SK-N-SH (cell line): ENCODE results near the gene WNT6. TPM values are rescaled to one million over a fixed set of nuclear protein-coding genes. Genes with fewer than 3 reads are reported as not detected.

Experiments used
- CTCF ChIA-PET: fragments of 300-600, 350-600 bp; formaldehyde crosslinking; extraction: SDS; loops from one replicate; lab custom pipeline; 2021; lab: Yijun Ruan, JAX
- POLR2A ChIA-PET: fragments of 350-600 bp; sonication (Branson Sonifier 250); formaldehyde crosslinking; extraction: SDS; loops from one replicate; lab custom pipeline; 2020; ENCODE audit warnings: antibody characterized with exemption, inconsistent platforms; lab: Yijun Ruan, JAX
- DNase-seq: peaks from one replicate; pipeline ENCODE4 v3.0.0; 2012
- H2AFZ ChIP-seq: fragments of 200-600 bp; sonication (generic); 2 replicates; pipeline ENCODE4 v1.8.1; 2016; ENCODE audit warnings: antibody characterized with exemption, mild to moderate bottlenecking, low read depth
- H3F3A ChIP-seq: fragments of 200-600 bp; sonication (generic); replicated peaks from 2 replicates; pipeline ENCODE3; 2016; ENCODE audit warnings: antibody characterized with exemption, mild to moderate bottlenecking; ENCODE audit not compliant: insufficient read depth
- H3K27ac ChIP-seq, 2 experiments: fragments of 200-500 bp in 1 of 2; fragments of 200-600 bp in 1 of 2; sonication (Bioruptor generic) in 1 of 2; sonication (generic), shearing (Covaris generic) in 1 of 2; 2 replicates each; pipeline versions ENCODE4 v1.5.1 to v1.6.1; 2014 to 2016; ENCODE audit warnings: low read depth in 2 of 2, inconsistent platforms in 1 of 2, low read length in 1 of 2, mild to moderate bottlenecking in 1 of 2, mixed read lengths in 1 of 2
- H3K27me3 ChIP-seq: fragments of 200-600 bp; sonication (generic), shearing (Covaris generic); 2 replicates; pipeline ENCODE4 v1.6.1; 2016; ENCODE audit warnings: mixed run types; ENCODE audit not compliant: insufficient read depth
- H3K36me3 ChIP-seq, 2 experiments: fragments of 200-500 bp in 1 of 2; fragments of 200-600 bp in 1 of 2; sonication (Bioruptor generic) in 1 of 2; sonication (generic) in 1 of 2; replicated peaks in 1 of 2; 2 replicates each; pipeline versions ENCODE3 to v1.5.1; 2014 to 2016; ENCODE audit warnings: low read length in 1 of 2, mild to moderate bottlenecking in 1 of 2; ENCODE audit not compliant: insufficient read depth in 2 of 2, control insufficient read depth in 1 of 2
- H3K4me1 ChIP-seq, 2 experiments: fragments of 200-500 bp in 1 of 2; fragments of 200-600 bp in 1 of 2; sonication (Bioruptor generic) in 1 of 2; sonication (generic), shearing (Covaris generic) in 1 of 2; 2 replicates each; pipeline versions ENCODE4 v1.5.1 to v1.6.1; 2014 to 2016; ENCODE audit warnings: low read depth in 1 of 2, low read length in 1 of 2, mixed run types in 1 of 2; ENCODE audit not compliant: insufficient read depth in 2 of 2, control insufficient read depth in 1 of 2
- H3K4me2 ChIP-seq: fragments of 200-600 bp; sonication (generic), shearing (Covaris generic); 2 replicates; pipeline ENCODE4 v1.6.1; 2017; ENCODE audit warnings: mixed run types
- H3K4me3 ChIP-seq, 2 experiments: fragments of 200-500 bp in 1 of 2; fragments of 200-600 bp in 1 of 2; sonication (Bioruptor generic) in 1 of 2; sonication (generic), shearing (Covaris generic) in 1 of 2; 2 replicates each; pipeline versions ENCODE4 v1.5.1 to v1.8.1; 2014 to 2016; ENCODE audit warnings: low read depth in 2 of 2, inconsistent platforms in 1 of 2, low read length in 1 of 2, mild to moderate bottlenecking in 1 of 2, mixed read lengths in 1 of 2, moderate library complexity in 1 of 2
- H3K79me2 ChIP-seq: fragments of 200-600 bp; sonication (generic); 2 replicates; pipeline ENCODE4 v1.8.1; 2017; ENCODE audit warnings: mild to moderate bottlenecking; ENCODE audit not compliant: insufficient read depth
- H3K9ac ChIP-seq: fragments of 200-600 bp; sonication (generic); 2 replicates; pipeline ENCODE4 v1.6.1; 2017; ENCODE audit warnings: mixed run types
- H3K9me2 ChIP-seq: fragments of 200-600 bp; sonication (generic); 2 replicates; pipeline ENCODE4 v1.6.1; 2017; ENCODE audit warnings: mixed run types
- H3K9me3 ChIP-seq: fragments of 200-600 bp; sonication (generic); 2 replicates; pipeline ENCODE4 v1.6.1; 2017; ENCODE audit warnings: mixed run types, mild to moderate bottlenecking, moderate library complexity
- H4K20me1 ChIP-seq: fragments of 200-600 bp; sonication (generic); 2 replicates; pipeline ENCODE4 v1.6.1; 2017; ENCODE audit warnings: mild to moderate bottlenecking, mixed run types; ENCODE audit not compliant: insufficient read depth
- CTCF ChIP-seq: fragments of 200-600 bp; sonication (generic); IDR thresholded peaks from 2 replicates; pipeline ENCODE4 v1.6.1; 2017; ENCODE audit warnings: antibody characterized with exemption, mild to moderate bottlenecking, moderate library complexity
- GATA2 ChIP-seq: sonication (generic); formaldehyde crosslinking; IDR thresholded peaks from 2 replicates; pipeline ENCODE4 v1.5.0; 2020; ENCODE audit warnings: mild to moderate bottlenecking, missing genetic modification reagents
- MEF2A ChIP-seq: IDR thresholded peaks from 2 replicates; pipeline ENCODE4 v1.4.0; 2012; ENCODE audit warnings: low read depth, borderline replicate concordance
- NFIC ChIP-seq: IDR thresholded peaks from 2 replicates; pipeline ENCODE4 v1.4.0; 2012; ENCODE audit warnings: borderline replicate concordance
- NRF1 ChIP-seq: IDR thresholded peaks from 2 replicates; pipeline ENCODE4 v1.6.1; 2012; ENCODE audit warnings: low read depth, mild to moderate bottlenecking, low read length
- PBX3 ChIP-seq: IDR thresholded peaks from 2 replicates; pipeline ENCODE4; 2012
- POLR2AphosphoS5 ChIP-seq: IDR thresholded peaks from 2 replicates; pipeline ENCODE4 v1.6.1; 2012; ENCODE audit warnings: low read depth, low read length
- RXRA ChIP-seq: IDR thresholded peaks from 2 replicates; pipeline ENCODE4 v1.4.0; 2012; ENCODE audit warnings: low read depth, mild to moderate bottlenecking, borderline replicate concordance
- TCF12 ChIP-seq: IDR thresholded peaks from 2 replicates; pipeline ENCODE4 v1.4.0; 2012
- TEAD4 ChIP-seq: IDR thresholded peaks from 2 replicates; pipeline ENCODE4 v1.4.0; 2012; ENCODE audit warnings: mild to moderate bottlenecking, borderline replicate concordance; ENCODE audit not compliant: insufficient read depth
- USF1 ChIP-seq: IDR thresholded peaks from 2 replicates; pipeline ENCODE4 v1.4.0; 2012; ENCODE audit warnings: low read depth, borderline replicate concordance
- USF2 ChIP-seq: fragments of 150-350 bp; IDR thresholded peaks from 2 replicates; pipeline ENCODE4 v1.6.1; 2017; ENCODE audit warnings: antibody characterized with exemption, low read length, low read depth, borderline replicate concordance
- ZBTB33 ChIP-seq: IDR thresholded peaks from 2 replicates; pipeline ENCODE4 v1.4.0; 2012; ENCODE audit warnings: low read depth, borderline replicate concordance
- WGBS: methylation state at CpG from one replicate; pipeline ENCODE4 v1.1.6; 2017; ENCODE audit warnings: low lambda C conversion rate; 5-methylcytosine and 5-hydroxymethylcytosine counted together
- polyA plus RNA-seq, 3 experiments: library from polyadenylated mRNA; depleted of rRNA; stranded (reverse); fragments of >200 nt; gene quantifications; 2 replicates each; pipeline ENCODE4 v1.2.3, GENCODE V29; 2012

The WNT6 gene
- polyA plus RNA-seq, 1 of the 3 experiments (the other 2 are of a cell fraction), result 0.08 TPM

DNA sequence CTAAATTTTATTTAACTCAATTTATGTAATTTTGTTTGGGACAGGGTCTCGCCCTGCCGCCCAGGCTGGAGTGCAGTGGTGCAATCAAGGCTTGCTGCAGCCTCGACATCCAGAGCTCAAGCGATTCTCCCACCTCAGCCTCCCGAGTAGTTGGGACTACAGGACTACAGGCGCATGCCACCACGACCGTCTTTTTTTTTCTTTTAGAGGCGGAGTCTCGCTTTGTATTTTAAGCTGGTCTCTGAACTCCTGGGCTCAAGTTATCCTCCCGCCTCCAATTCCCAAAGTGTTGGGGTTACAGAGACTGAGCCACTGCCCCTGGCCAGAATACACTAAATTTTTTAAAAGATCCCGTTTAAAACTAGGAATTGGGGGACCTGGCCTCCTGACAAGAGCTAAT lies 39.5 kb downstream of the WNT6 start (continued):
- TF ChIP-seq NFIC (no peak), TCF12 (no peak), USF1 (no peak), TEAD4 (no peak)

DNA sequence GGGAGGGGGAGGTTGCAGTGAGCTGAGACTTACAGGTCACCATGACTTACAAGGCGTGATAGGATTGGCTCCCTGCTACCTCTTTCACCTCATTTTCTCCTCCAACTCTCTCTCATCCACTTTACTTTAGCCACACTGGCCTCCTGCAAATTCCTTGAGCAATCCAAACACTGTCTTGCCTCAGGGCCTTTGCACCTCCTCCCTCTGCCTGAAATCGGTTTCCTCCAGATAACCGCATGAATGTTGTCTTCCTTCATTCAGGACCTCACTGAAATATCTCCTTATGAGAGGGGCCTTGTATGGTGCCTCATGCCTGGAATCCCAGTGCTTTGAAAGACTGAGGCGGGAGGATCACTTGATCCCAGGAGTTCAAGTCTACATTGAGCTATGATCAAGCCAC lies 42.8 kb downstream of the WNT6 start:
- no peaks in the 10 kb centered on the region for H3K36me3 ChIP-seq
- ChIA-PET CTCF (interaction anchor here (1.2 to 10.8 kb wide), 4 partner anchors 25 to 53 kb away, joined by 3 to 80 read pairs (median 4); no protein-coding TSS in a partner anchor), POLR2A (no interaction called here)
- no peaks in the 10 kb centered on the region for H3K79me2 ChIP-seq
- no peak overlapping the region for H3K9ac ChIP-seq
- H3K9me2 ChIP-seq, result no peaks in the 10 kb centered on the region
- H3K9me3 ChIP-seq, result no peaks in the 10 kb centered on the region
- no peak for DNase-seq
- TF ChIP-seq ZBTB33 (no peak), NRF1 (no peak), PBX3 (no peak), POLR2AphosphoS5 (no peak)
- TF ChIP-seq, all 33 proteins: peak for 0
- Histone ChIP-seq H3F3A (no peaks in the 10 kb centered on the region), H3K27ac (no peak overlapping the region), H3K4me3 (no peak overlapping the region), H3K4me1 (peaks cover 0 to 10% of the 10 kb centered on the region in 2 experiments; a peak in 1 of 4 replicates), H2AFZ (no peak overlapping the region), H3K4me2 (no peak overlapping the region), H3K27me3 (peaks cover 14% of the 10 kb centered on the region), H4K20me1 (no peaks in the 10 kb centered on the region)
- WGBS, result 51% methylated on average over 4 of the region's 4 CpGs

- H4K20me1 ChIP-seq, result no peaks in the 10 kb centered on the region
- WGBS, result 10% methylated on average over 2 of the region's 2 CpGs
- H3K36me3 ChIP-seq, result no peaks in the 10 kb centered on the region
- no peaks in the 10 kb centered on the region for H3K79me2 ChIP-seq
- H3K4me3 ChIP-seq, result no peak overlapping the region
- H3K4me2 ChIP-seq, result no peak overlapping the region
- no peaks in the 10 kb centered on the region for H3K9me2 ChIP-seq
- peaks cover 4% of the 10 kb centered on the region for H3K27me3 ChIP-seq
- CTCF ChIA-PET, result interaction anchor here (0.7 to 10.8 kb wide), 6 partner anchors 8 to 76 kb away, joined by 3 to 80 read pairs (median 4); no protein-coding TSS in a partner anchor
- TF ChIP-seq GATA2 (CRISPR knock-in tag), result no peak
- no peak for TF ChIP-seq ZBTB33
- TF ChIP-seq MEF2A, result no peak
- TF ChIP-seq CTCF, result no peak
- no peak for TF ChIP-seq RXRA
- TF ChIP-seq POLR2AphosphoS5, result no peak
- TF ChIP-seq USF2, result no peak
- H3K9ac ChIP-seq, result no peak overlapping the region
- POLR2A ChIA-PET, result no interaction called here
- DNase-seq, result no peak
- H2AFZ ChIP-seq, result no peak overlapping the region
- peaks cover 0 to 5% of the 10 kb centered on the region in 2 experiments; a peak in 1 of 4 replicates for H3K4me1 ChIP-seq
- no peaks in the 10 kb centered on the region for H3F3A ChIP-seq
- H3K9me3 ChIP-seq, result no peaks in the 10 kb centered on the region
- no peak overlapping the region for H3K27ac ChIP-seq
These were observed 44.6 kb downstream of the WNT6 start for GRCh38 chr2:218904176-218904575.
